ENCODE measurements around the gene ARRB1.

The ARRB1 gene

GRCh38 chr11:75351541-75351790 is at the start of gene ARRB1:
Gene ARRB1 (minus strand): TSS chr11:75351661. CDS start chr11:75351607, 54 bp downstream.
- POLR2A ChIA-PET = no interaction called here
- CTCF ChIA-PET = interaction anchor here (0.6 kb wide), 1 partner anchor 992 kb away, joined by 3 read pairs; no protein-coding TSS in a partner anchor
- Histone ChIP-seq H3K36me3 (ENCODE audit: control insufficient read depth in 2 of 2, insufficient read depth in 1 of 2, low read length in 2 of 2) (no peaks in the 10 kb centered on the region), H3K4me1 (ENCODE audit: control insufficient read depth, insufficient read depth, low read length) (no peaks in the 10 kb centered on the region), H3K4me3 (ENCODE audit: low read depth, low read length) (peak within 1 kb of the TSS; percentile 45), H3K9me3 (ENCODE audit: control insufficient read depth, insufficient read depth, low read depth, low read length) (no peaks in the 10 kb centered on the region), H3K27ac (ENCODE audit: extremely low read depth, low read depth, low read length) (peak within 1 kb of the TSS; percentile 42; the same call in 1 of the 2 replicates)
- TF ChIP-seq ZNF324 (tag by site-specific recombination; IDR thresholded peaks at IDR 0.05) = no peak
- peak; percentile 40; the same call in 1 of the 2 replicates for TF ChIP-seq ZBTB8A (tag by site-specific recombination; IDR thresholded peaks at IDR 0.05)
- TF ChIP-seq ZNF404 (tag by site-specific recombination; IDR thresholded peaks at IDR 0.05) = no peak
- peak; percentile 49; the same call in 1 of the 2 replicates for TF ChIP-seq IKZF3 (tag by site-specific recombination; IDR thresholded peaks at IDR 0.05)

- POLR2A ChIA-PET = interaction anchor here (1.7 to 2.0 kb wide), 2 partner anchors 9 to 132 kb away, joined by 6 to 7 read pairs; no protein-coding TSS in a partner anchor
- CTCF ChIA-PET = interaction anchor here (0.6 to 2.1 kb wide), 7 partner anchors 8 to 983 kb away, joined by 3 to 5 read pairs (median 3); no protein-coding TSS in a partner anchor
- 0 out of 2 replicates have a peak, but pooled peaks have one; percentile 14 for TF ChIP-seq ZNF335 (tag by site-specific recombination; conservative IDR thresholded peaks at IDR 0.05)
- TF ChIP-seq ZNF169 (tag by site-specific recombination; IDR thresholded peaks at IDR 0.05) = no peak
- TF ChIP-seq ZBTB17 (tag by site-specific recombination; IDR thresholded peaks at IDR 0.05) = peak; percentile 47
- H3K27ac ChIP-seq (ENCODE audit: extremely low read depth, low read depth, low read length) = peak overlapping the region; percentile 99
- peaks cover 4% of the 10 kb centered on the region for H3K4me1 ChIP-seq (ENCODE audit: control insufficient read depth, insufficient read depth, low read length)
- peaks cover 10 to 57% of the 10 kb centered on the region in 2 experiments for H3K36me3 ChIP-seq (ENCODE audit: control insufficient read depth in 2 of 2, insufficient read depth in 1 of 2, low read length in 2 of 2)
- H3K9me3 ChIP-seq (ENCODE audit: control insufficient read depth, insufficient read depth, low read depth, low read length) = no peaks in the 10 kb centered on the region
- H3K4me3 ChIP-seq (ENCODE audit: low read depth, low read length) = peak overlapping the region; percentile 94
These were observed 48.8 kb upstream of the ARRB1 start for GRCh38 chr11:75400146-75400865.

- POLR2A ChIA-PET = interaction anchor here (1.7 to 2.0 kb wide), 2 partner anchors 9 to 132 kb away, joined by 6 to 7 read pairs; no protein-coding TSS in a partner anchor
- H3K4me3 ChIP-seq (ENCODE audit: low read depth, low read length) = peak within 1 kb of the TSS; percentile 94
- CTCF ChIA-PET = interaction anchor here (0.6 to 2.4 kb wide), 8 partner anchors 8 to 134 kb away, joined by 3 to 17 read pairs (median 5); no protein-coding TSS in a partner anchor
- H3K9me3 ChIP-seq (ENCODE audit: control insufficient read depth, insufficient read depth, low read depth, low read length) = no peaks in the 10 kb centered on the region
- H3K4me1 ChIP-seq (ENCODE audit: control insufficient read depth, insufficient read depth, low read length) = peaks cover 4% of the 10 kb centered on the region
- peak within 1 kb of the TSS; percentile 99 for H3K27ac ChIP-seq (ENCODE audit: extremely low read depth, low read depth, low read length)
- H3K36me3 ChIP-seq (ENCODE audit: control insufficient read depth in 2 of 2, insufficient read depth in 1 of 2, low read length in 2 of 2) = peaks cover 10 to 49% of the 10 kb centered on the region in 2 experiments
- TF ChIP-seq ZBTB48 (tag by site-specific recombination; IDR thresholded peaks at IDR 0.05) (peak; percentile 10; the same call in 1 of the 2 replicates), ZNF677 (tag by site-specific recombination; IDR thresholded peaks at IDR 0.05) (no peak), ZFP3 (tag by site-specific recombination; IDR thresholded peaks at IDR 0.05; ENCODE audit: low read depth) (no peak), FEZF1 (tag by site-specific recombination; IDR thresholded peaks at IDR 0.05) (0 out of 2 replicates have a peak, but pooled peaks have one; percentile 36), ZSCAN30 (tag by site-specific recombination; IDR thresholded peaks at IDR 0.05) (peak; percentile 81; the same call in 1 of the 2 replicates), INSM2 (tag by site-specific recombination; IDR thresholded peaks at IDR 0.05) (peak; percentile 38; the same call in 1 of the 2 replicates), GLIS1 (tag by site-specific recombination; IDR thresholded peaks at IDR 0.05) (no peak), ZNF513 (tag by site-specific recombination; IDR thresholded peaks at IDR 0.05) (peak; percentile 47; the same call in 1 of the 2 replicates), ZNF138 (tag by site-specific recombination; IDR thresholded peaks at IDR 0.05; ENCODE audit: borderline replicate concordance) (no peak), ZBTB26 (tag by site-specific recombination; optimal IDR thresholded peaks at IDR 0.05) (peak; percentile 93), ZNF214 (tag by site-specific recombination; IDR thresholded peaks at IDR 0.05; ENCODE audit: borderline replicate concordance) (no peak), ZNF548 (tag by site-specific recombination; IDR thresholded peaks at IDR 0.05) (0 out of 2 replicates have a peak, but pooled peaks have one; percentile 27), ZBTB21 (tag by site-specific recombination; IDR thresholded peaks at IDR 0.05) (0 out of 2 replicates have a peak, but pooled peaks have one; percentile 26), ZNF707 (tag by site-specific recombination; IDR thresholded peaks at IDR 0.05) (no peak), ZNF324 (tag by site-specific recombination; IDR thresholded peaks at IDR 0.05) (peak; percentile 85), ZNF140 (tag by site-specific recombination; IDR thresholded peaks at IDR 0.05) (no peak), YY2 (tag by site-specific recombination; IDR thresholded peaks at IDR 0.05) (peak; percentile 85; the same call in 1 of the 2 replicates), ZNF426 (tag by site-specific recombination; IDR thresholded peaks at IDR 0.05) (no peak), ZXDB (tag by site-specific recombination; IDR thresholded peaks at IDR 0.05) (peak; percentile 88), SP2 (tag by site-specific recombination; IDR thresholded peaks at IDR 0.05) (peak; percentile 68)
These were observed 48.1 kb upstream of the ARRB1 start, which contains the start of gene RPS3 for GRCh38 chr11:75399344-75400145. Gene RPS3 (plus strand): TSS chr11:75399518. CDS start chr11:75399548, 30 bp downstream.
